ENCODE measurements around the gene IP6K3. TPM values are rescaled to one million over a fixed set of nuclear protein-coding genes. Genes with fewer than 3 reads are reported as not detected.
A peak's percentile ranks its signal among the peaks of the same experiment; 100 is the strongest.

IP6K3 gene
- polyA plus RNA-seq, 1 donor (not counting 4 experiments of a cell fraction or from before 2014, with no cell fraction given), result not detected

DNA sequence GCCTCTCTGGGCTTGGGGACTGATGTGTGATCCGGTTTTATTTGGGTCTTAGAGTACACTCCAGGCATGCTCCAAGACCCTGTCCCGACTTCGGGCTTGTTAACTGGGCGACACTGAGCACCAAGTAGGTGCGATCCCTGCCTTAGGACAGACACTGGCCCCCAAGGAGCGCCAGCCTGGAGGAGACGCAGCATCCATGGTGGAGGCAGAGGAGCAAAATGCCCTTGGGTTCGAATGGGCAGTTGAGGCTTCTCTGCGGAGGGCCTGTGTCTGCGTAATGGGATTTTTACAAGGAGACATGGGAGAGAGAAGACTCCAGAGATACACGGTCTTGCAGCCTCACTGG, 42.8 kb upstream of the IP6K3 start:
- Histone ChIP-seq H3K27ac (ENCODE audit: control insufficient read depth, insufficient read depth, low read length) (peak overlapping the region; percentile 8), H3K36me3 (ENCODE audit: control insufficient read depth in 2 of 2, extremely low read depth in 1 of 2, insufficient read depth in 2 of 2, low read length in 2 of 2) (peaks cover 6 to 15% of the 10 kb centered on the region in 2 experiments), H3K4me1 (ENCODE audit: control insufficient read depth, extremely low read depth, insufficient read depth, low read length) (peaks cover 26% of the 10 kb centered on the region), H3K4me2 (ENCODE audit: control insufficient read depth, extremely low read depth, insufficient read depth, low read depth, low read length) (peak overlapping the region; percentile 99), H3K9ac (ENCODE audit: control insufficient read depth, extremely low read depth, insufficient read depth, low read length) (no peak overlapping the region), H2AFZ (ENCODE audit: control insufficient read depth, low read length) (peak overlapping the region; percentile 60), H3K79me2 (ENCODE audit: control insufficient read depth, insufficient read depth, low read length) (peaks cover 37% of the 10 kb centered on the region), H3K27me3 (ENCODE audit: control insufficient read depth, extremely low read depth, insufficient read depth, low read length) (peaks cover 8% of the 10 kb centered on the region), H3K9me3 (ENCODE audit: control insufficient read depth, low read depth, low read length) (no peaks in the 10 kb centered on the region), H4K20me1 (ENCODE audit: control insufficient read depth, extremely low read depth, insufficient read depth, low read length) (peaks cover 7% of the 10 kb centered on the region), H3K4me3 (ENCODE audit: control insufficient read depth in 2 of 3, extremely low read depth in 1 of 3, insufficient read depth in 2 of 3, low read depth in 1 of 3, low read length in 3 of 3) (peak overlapping the region; percentile 61 to 80 (median 79)), H3K9me1 (ENCODE audit: control insufficient read depth, extremely low read depth, insufficient read depth, low read length) (no peaks in the 10 kb centered on the region)
- DNase-seq (ENCODE audit: low read depth, low spot score) (no peak), FAIRE-seq (no peak)
- TF ChIP-seq CTCF (optimal IDR thresholded peaks at IDR 0.05 in 1 of 3, IDR thresholded peaks at IDR 0.05 in 1 of 3, conservative IDR thresholded peaks at IDR 0.05 in 1 of 3; ENCODE audit: extremely low read depth in 1 of 3, insufficient read depth in 2 of 3, low read length in 3 of 3) (no peak), EZH2 (IDR thresholded peaks at IDR 0.05; ENCODE audit: low read length) (no peak)
- dilution Hi-C loops (cut with MboI; ENCODE audit: extremely low pct_ligation_motif_present, low sequenced_read_pairs), result no loop called here

DNA sequence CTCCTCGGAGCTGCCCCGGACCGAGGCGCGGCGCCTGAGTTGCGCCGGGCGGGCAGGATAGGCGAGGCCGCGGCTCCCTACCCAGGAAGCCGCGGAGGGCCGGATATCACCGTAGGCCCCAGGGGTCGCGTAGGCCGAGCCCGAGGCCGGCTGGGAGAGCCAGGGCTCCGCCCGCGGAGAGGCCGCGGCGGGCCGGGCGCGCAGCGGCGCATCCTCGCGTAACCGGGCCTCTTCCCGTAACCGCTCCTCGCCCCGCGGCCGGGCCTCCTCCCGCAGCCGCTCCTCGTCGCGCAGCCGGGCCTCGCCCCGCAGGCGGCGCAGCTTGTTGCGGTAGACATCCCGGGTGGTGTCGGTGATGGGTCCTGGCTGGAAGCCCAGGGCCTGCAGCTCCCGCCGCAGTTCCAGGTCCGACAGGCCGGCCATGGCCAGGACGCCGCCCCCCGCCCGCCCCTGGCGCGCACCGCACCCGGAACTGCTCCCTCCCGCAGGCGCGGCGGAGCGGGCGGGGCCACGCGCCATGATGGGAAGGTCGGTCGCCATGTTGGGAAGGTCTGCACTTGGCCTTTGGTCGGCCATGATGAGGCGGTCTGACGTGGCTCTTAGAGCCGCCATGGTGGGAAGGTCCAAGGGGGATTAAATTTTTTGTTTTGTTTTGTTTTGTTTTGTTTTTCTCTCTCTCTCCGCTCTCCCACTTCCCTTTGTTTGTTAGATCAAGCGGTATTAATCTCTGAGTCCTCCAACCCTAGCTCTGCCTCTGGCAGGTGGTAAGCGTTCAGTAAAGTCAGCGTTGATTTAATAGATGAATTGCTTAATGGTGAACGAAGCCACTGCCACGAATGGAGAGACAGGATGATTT, 42.2 kb upstream of the IP6K3 start, which contains the start of gene LEMD2:
LEMD2 (minus strand) TSS at position 437 of the 856 bp plus-strand sequence; CDS start at position 423, 14 bp downstream.
- peaks cover 41% of the 10 kb centered on the region for H3K79me2 ChIP-seq (ENCODE audit: control insufficient read depth, insufficient read depth, low read length)
- peaks cover 9 to 19% of the 10 kb centered on the region in 2 experiments for H3K36me3 ChIP-seq (ENCODE audit: control insufficient read depth in 2 of 2, extremely low read depth in 1 of 2, insufficient read depth in 2 of 2, low read length in 2 of 2)
- DNase-seq (ENCODE audit: low read depth, low spot score), result peak; percentile 45
- TF ChIP-seq CTCF (optimal IDR thresholded peaks at IDR 0.05 in 1 of 3, IDR thresholded peaks at IDR 0.05 in 1 of 3, conservative IDR thresholded peaks at IDR 0.05 in 1 of 3; ENCODE audit: extremely low read depth in 1 of 3, insufficient read depth in 2 of 3, low read length in 3 of 3) (peak in 1 of 3 experiments; percentile 13), EZH2 (IDR thresholded peaks at IDR 0.05; ENCODE audit: low read length) (no peak)
- peak within 1 kb of the TSS; percentile 60 for H2AFZ ChIP-seq (ENCODE audit: control insufficient read depth, low read length)
- peak within 1 kb of the TSS; percentile 82 for H3K27ac ChIP-seq (ENCODE audit: control insufficient read depth, insufficient read depth, low read length)
- H3K27me3 ChIP-seq (ENCODE audit: control insufficient read depth, extremely low read depth, insufficient read depth, low read length), result peaks cover 8% of the 10 kb centered on the region
- peak within 1 kb of the TSS; percentile 99 for H3K4me2 ChIP-seq (ENCODE audit: control insufficient read depth, extremely low read depth, insufficient read depth, low read depth, low read length)
- peak within 1 kb of the TSS; percentile 90 for H3K9ac ChIP-seq (ENCODE audit: control insufficient read depth, extremely low read depth, insufficient read depth, low read length)
- H3K9me1 ChIP-seq (ENCODE audit: control insufficient read depth, extremely low read depth, insufficient read depth, low read length), result no peaks in the 10 kb centered on the region
- H3K4me3 ChIP-seq (ENCODE audit: control insufficient read depth in 2 of 3, extremely low read depth in 1 of 3, insufficient read depth in 2 of 3, low read depth in 1 of 3, low read length in 3 of 3), result peak within 1 kb of the TSS; percentile 61 to 80 (median 79)
- dilution Hi-C loops (cut with MboI; ENCODE audit: extremely low pct_ligation_motif_present, low sequenced_read_pairs), result no loop called here
- no peaks in the 10 kb centered on the region for H3K9me3 ChIP-seq (ENCODE audit: control insufficient read depth, low read depth, low read length)
- peaks cover 26% of the 10 kb centered on the region for H3K4me1 ChIP-seq (ENCODE audit: control insufficient read depth, extremely low read depth, insufficient read depth, low read length)
- peaks cover 7% of the 10 kb centered on the region for H4K20me1 ChIP-seq (ENCODE audit: control insufficient read depth, extremely low read depth, insufficient read depth, low read length)
- peak; percentile 44 for FAIRE-seq

Measured in keratinocyte (primary cell).